HCT116 (cell line): ENCODE results near the gene EXOSC5. TPM values are rescaled to one million over a fixed set of nuclear protein-coding genes. Genes with fewer than 3 reads are reported as not detected.

ENCODE experiments used
- ATAC-seq: fragments of 200-7000 bp; cut with Tn5 transposase; 2 replicates; pipeline ENCODE4 v1.9.1; 2020; ENCODE audit warnings: mild to moderate bottlenecking, moderate library complexity
- BruUV-seq: library from RNA; stranded (reverse); fragments of 400-500 nt; replicated peaks from 2 replicates; lab custom pipeline; 2021; lab: Mats Ljungman, UMichigan
- CTCF ChIA-PET: fragments of 300-600 bp; sonication (Branson Sonifier 250); formaldehyde crosslinking; loops from one replicate; lab custom pipeline; 2021; ENCODE audit warnings: antibody characterized with exemption; lab: Charles Lee
- POLR2A ChIA-PET: fragments of 300-600, 350-600 bp; sonication (Branson Sonifier 250); formaldehyde crosslinking; loops from one replicate; lab custom pipeline; 2021; ENCODE audit warnings: antibody characterized with exemption; lab: Charles Lee
- RAD21 ChIA-PET, 2 experiments: fragments of 300-600 bp; sonication (Branson Sonifier 250); formaldehyde crosslinking; loops; one replicate each; lab custom pipeline; 2023; ENCODE audit warnings: low total read pairs in 2 of 2; ENCODE audit not compliant: uncharacterized antibody in 2 of 2, unreplicated experiment in 2 of 2, low non-redundant PET in 1 of 2; lab: Charles Lee
- DNase-seq: peaks from one replicate; pipeline ENCODE4 v3.0.0-alpha.2; 2010; ENCODE audit warnings: low read depth, low spot score
- H2AFZ ChIP-seq: fragments of 200-600 bp; shearing (Covaris generic), sonication (generic); 2 replicates; pipeline ENCODE4 v1.6.1; 2017; ENCODE audit warnings: low read depth, mixed run types, mixed read lengths, antibody characterized with exemption, low read length; ENCODE audit not compliant: poor library complexity, severe bottlenecking
- H3K27ac ChIP-seq: 2 replicates; pipeline ENCODE4 v1.5.1; 2012; ENCODE audit warnings: low read depth, low read length
- H3K27me3 ChIP-seq: fragments of 200-600 bp; sonication (generic); 2 replicates; pipeline ENCODE4 v1.6.1; 2016; ENCODE audit warnings: mixed run types, low read length, mixed read lengths; ENCODE audit not compliant: insufficient read depth
- H3K36me3 ChIP-seq, 2 experiments: fragments of 200-500 bp in 1 of 2; fragments of 200-600 bp in 1 of 2; sonication (Bioruptor generic) in 1 of 2; sonication (generic) in 1 of 2; 2 replicates each; pipeline versions ENCODE4 v1.5.1 to v1.6.1; 2014 to 2016; ENCODE audit warnings: low read length in 2 of 2, inconsistent platforms in 1 of 2, mixed read lengths in 1 of 2, mixed run types in 1 of 2; ENCODE audit not compliant: insufficient read depth in 2 of 2, control insufficient read depth in 1 of 2
- H3K4me1 ChIP-seq, 2 experiments: fragments of 200-600 bp in 1 of 2; sonication (generic) in 1 of 2; 2 replicates each; pipeline versions ENCODE4 v1.5.1 to v1.6.1; 2012 to 2017; ENCODE audit warnings: low read length in 2 of 2, inconsistent platforms in 1 of 2, mild to moderate bottlenecking in 1 of 2, mixed read lengths in 1 of 2, mixed run types in 1 of 2, moderate library complexity in 1 of 2; ENCODE audit not compliant: insufficient read depth in 2 of 2, control insufficient read depth in 1 of 2
- H3K4me2 ChIP-seq: fragments of 200-600 bp; sonication (generic); 2 replicates; pipeline ENCODE4 v1.6.1; 2017; ENCODE audit warnings: mixed run types, low read length, mixed read lengths
- H3K4me3 ChIP-seq, 2 experiments: fragments of 200-600 bp in 1 of 2; sonication (generic) in 1 of 2; replicated peaks in 1 of 2; 2 replicates each; pipeline ENCODE4 v1.5.1; 2011 to 2016; ENCODE audit warnings: low read length in 2 of 2, control low read depth in 1 of 2, low read depth in 1 of 2, mild to moderate bottlenecking in 1 of 2, mixed read lengths in 1 of 2, mixed run types in 1 of 2
- H3K79me2 ChIP-seq: fragments of 200-600 bp; sonication (generic); 2 replicates; pipeline ENCODE4 v1.6.1; 2017; ENCODE audit warnings: mild to moderate bottlenecking, mixed run types, low read length, moderate library complexity, mixed read lengths; ENCODE audit not compliant: insufficient read depth
- H3K9ac ChIP-seq: fragments of 200-600 bp; sonication (generic); 2 replicates; pipeline ENCODE4 v1.6.1; 2016; ENCODE audit warnings: low read length, mixed read lengths
- H3K9me2 ChIP-seq: fragments of 200-600 bp; sonication (generic), shearing (Covaris generic); 2 replicates; pipeline ENCODE4 v1.6.1; 2017; ENCODE audit warnings: mixed run types, mild to moderate bottlenecking, moderate library complexity; ENCODE audit not compliant: insufficient read depth
- H3K9me3 ChIP-seq, 2 experiments: fragments of 200-500 bp in 1 of 2; fragments of 200-600 bp in 1 of 2; sonication (Bioruptor generic) in 1 of 2; sonication (generic) in 1 of 2; 2 replicates each; pipeline ENCODE4 v1.6.1; 2014 to 2017; ENCODE audit warnings: low read length in 2 of 2, mixed read lengths in 2 of 2, inconsistent platforms in 1 of 2, low read depth in 1 of 2, mild to moderate bottlenecking in 1 of 2, mixed run types in 1 of 2, moderate library complexity in 1 of 2; ENCODE audit not compliant: control insufficient read depth in 1 of 2, insufficient read depth in 1 of 2
- H4K20me1 ChIP-seq: fragments of 200-600 bp; sonication (generic), shearing (Covaris generic); 2 replicates; pipeline ENCODE4 v1.6.1; 2017; ENCODE audit warnings: mixed run types, mild to moderate bottlenecking, moderate library complexity; ENCODE audit not compliant: insufficient read depth
- CEBPB ChIP-seq: IDR thresholded peaks from 2 replicates; pipeline ENCODE4 v1.6.1; 2012; ENCODE audit warnings: low read depth
- EGR1 ChIP-seq: IDR thresholded peaks from 2 replicates; pipeline ENCODE4 v1.6.1; 2012; ENCODE audit warnings: low read depth
- JUND ChIP-seq: IDR thresholded peaks from 2 replicates; pipeline ENCODE4 v1.6.1; 2012
- POLR2A ChIP-seq: IDR thresholded peaks from 2 replicates; pipeline ENCODE4 v1.7.0; 2011; ENCODE audit warnings: borderline replicate concordance; ENCODE audit not compliant: insufficient read depth, insufficient read length; ENCODE audit errors: extremely low read depth
- SIN3A ChIP-seq: IDR thresholded peaks from 2 replicates; pipeline ENCODE4 v1.6.1; 2012; ENCODE audit warnings: low read depth
- SRF ChIP-seq: IDR thresholded peaks from 2 replicates; pipeline ENCODE4 v1.6.1; 2012; ENCODE audit warnings: low read depth
- TCF7L2 ChIP-seq: IDR thresholded peaks from 2 replicates; pipeline ENCODE4 v1.7.0; 2011; ENCODE audit warnings: borderline replicate concordance, inconsistent platforms; ENCODE audit not compliant: insufficient read depth, insufficient read length; ENCODE audit errors: extremely low read depth
- intact Hi-C: fragments of 100-400 bp; cut with micrococcal nuclease; formaldehyde crosslinking; loops from 2 replicates; pipeline ENCODE4 v1.10.0; 2022
- total RNA-seq: library from RNA; stranded (reverse); gene quantifications from one replicate; pipeline ENCODE4 v1.2.1, GENCODE V29; 2021; ENCODE audit not compliant: unreplicated experiment
- TF ChIP-seq, protein P1 (sequence below): IDR thresholded peaks from 2 replicates; pipeline ENCODE4 v1.6.1; 2012

EXOSC5 gene
- total RNA-seq, 1 experiment from 2014 or later: 57.5 TPM

DNA sequence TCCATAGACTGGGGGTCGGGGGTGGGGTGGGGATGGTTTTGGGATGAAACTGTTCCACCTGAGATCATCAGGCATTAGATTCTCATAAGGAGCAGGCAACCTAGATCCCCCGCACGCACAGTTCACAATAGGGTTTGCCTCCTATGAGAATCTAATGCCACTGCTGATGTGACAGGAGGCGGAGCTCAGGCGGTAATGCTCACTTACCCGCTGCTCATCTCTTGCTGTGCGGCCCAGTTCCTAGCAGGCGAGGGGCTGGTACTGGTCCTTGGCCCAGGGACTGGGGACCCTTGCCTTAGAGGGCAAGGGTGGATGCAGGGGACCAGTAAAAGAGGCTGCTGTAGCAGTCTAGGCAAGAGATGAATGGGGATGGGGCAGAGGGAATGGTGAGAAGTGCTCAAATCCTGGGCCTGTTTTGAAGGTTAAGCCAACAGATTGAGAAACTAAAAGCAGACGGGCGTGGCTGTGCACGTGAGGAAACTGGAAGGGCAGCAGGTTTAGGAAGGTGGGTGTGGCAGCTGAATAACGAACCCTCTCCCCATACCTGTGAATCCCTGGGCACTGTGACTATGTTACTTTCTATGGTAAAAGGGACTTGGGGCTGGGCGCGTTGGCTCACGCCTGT, 44.3 kb upstream of the EXOSC5 start:
- TF ChIP-seq JUND (no peak), EGR1 (no peak), CEBPB (no peak), POLR2A (no peak), SIN3A (no peak), SRF (no peak), TCF7L2 (no peak)
- TF ChIP-seq, protein P1, sequence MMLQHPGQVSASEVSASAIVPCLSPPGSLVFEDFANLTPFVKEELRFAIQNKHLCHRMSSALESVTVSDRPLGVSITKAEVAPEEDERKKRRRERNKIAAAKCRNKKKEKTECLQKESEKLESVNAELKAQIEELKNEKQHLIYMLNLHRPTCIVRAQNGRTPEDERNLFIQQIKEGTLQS: no peak
- H3K4me1 ChIP-seq: peaks cover 10 to 12% of the 10 kb centered on the region in 2 experiments
- H3K9ac ChIP-seq: no peak overlapping the region
- no peak for DNase-seq
- H3K4me2 ChIP-seq: no peak overlapping the region
- no peaks in the 10 kb centered on the region; a peak in 2 of 4 replicates for H3K36me3 ChIP-seq
- no peaks in the 10 kb centered on the region for H4K20me1 ChIP-seq
- no peak for ATAC-seq
- H3K27ac ChIP-seq: no peak overlapping the region
- no TSS peak for BruUV-seq
- H3K4me3 ChIP-seq: no peak overlapping the region
- ChIA-PET RAD21 (no interaction called here), CTCF (no interaction called here), POLR2A (no interaction called here)
- H3K79me2 ChIP-seq: peaks cover 17% of the 10 kb centered on the region
- no peaks in the 10 kb centered on the region for H3K9me2 ChIP-seq
- H3K27me3 ChIP-seq: no peaks in the 10 kb centered on the region
- H3K9me3 ChIP-seq: no peaks in the 10 kb centered on the region
- no peak overlapping the region for H2AFZ ChIP-seq
- intact Hi-C loops: no loop called here
